OCI-LY7 (cell line): ENCODE results near the gene MAN1A1. TPM values are rescaled to one million over a fixed set of nuclear protein-coding genes. Genes with fewer than 3 reads are reported as not detected.

Experiments
- BruUV-seq: library from RNA; stranded (reverse); fragments of 400-500 nt; replicated peaks from 2 replicates; lab custom pipeline; 2021; lab: Mats Ljungman, UMichigan
- CTCF ChIA-PET: fragments of 300-600 bp; sonication (Branson Sonifier 250); formaldehyde crosslinking; loops from one replicate; lab custom pipeline; 2022; ENCODE audit warnings: antibody characterized with exemption; ENCODE audit not compliant: unreplicated experiment; lab: Charles Lee
- POLR2A ChIA-PET: fragments of 300-600 bp; sonication (Branson Sonifier 250); formaldehyde crosslinking; loops from one replicate; lab custom pipeline; 2022; ENCODE audit warnings: antibody characterized with exemption; lab: Charles Lee
- DNase-seq: peaks from one replicate; pipeline ENCODE4 v3.0.0-alpha.2; 2015; ENCODE audit warnings: low spot score
- H2AFZ ChIP-seq: fragments of 200-600 bp; sonication (generic), shearing (Covaris generic); 2 replicates; pipeline ENCODE4 v1.6.1; 2014; ENCODE audit warnings: mild to moderate bottlenecking, antibody characterized with exemption, low read length, moderate library complexity
- H3K27ac ChIP-seq: fragments of 200-600 bp; sonication (generic); 2 replicates; pipeline ENCODE4 v1.5.1; 2014; ENCODE audit warnings: mixed run types, low read depth, mild to moderate bottlenecking, moderate library complexity, low read length, inconsistent platforms; ENCODE audit not compliant: poor library complexity, severe bottlenecking
- H3K36me3 ChIP-seq: fragments of 200-600 bp; sonication (generic); 2 replicates; pipeline ENCODE4 v1.6.1; 2014; ENCODE audit warnings: mild to moderate bottlenecking, antibody characterized with exemption, low read length, moderate library complexity, mixed read lengths; ENCODE audit not compliant: insufficient read depth
- H3K4me1 ChIP-seq: fragments of 200-600 bp; sonication (generic); 2 replicates; pipeline ENCODE4 v1.5.1; 2014; ENCODE audit warnings: mild to moderate bottlenecking, low read length; ENCODE audit not compliant: insufficient read depth, poor library complexity, severe bottlenecking
- H3K4me2 ChIP-seq: fragments of 200-600 bp; sonication (generic); 2 replicates; pipeline ENCODE4 v1.6.1; 2014; ENCODE audit warnings: mild to moderate bottlenecking, low read length
- H3K4me3 ChIP-seq: fragments of 200-600 bp; sonication (generic); 2 replicates; pipeline ENCODE4 v1.5.1; 2014; ENCODE audit warnings: mild to moderate bottlenecking, low read depth, low read length; ENCODE audit not compliant: poor library complexity, severe bottlenecking
- H3K79me2 ChIP-seq: fragments of 200-600 bp; sonication (generic); 2 replicates; pipeline ENCODE4 v1.6.1; 2016; ENCODE audit warnings: low read depth, mild to moderate bottlenecking, low read length, moderate library complexity, mixed read lengths; ENCODE audit not compliant: insufficient read depth
- H3K9me2 ChIP-seq: fragments of 200-600 bp; sonication (generic); 2 replicates; pipeline ENCODE4 v1.6.1; 2016; ENCODE audit warnings: mild to moderate bottlenecking, low read length, mixed read lengths; ENCODE audit not compliant: insufficient read depth
- H3K9me3 ChIP-seq: fragments of 200-600 bp; sonication (generic); 2 replicates; pipeline ENCODE4 v1.6.1; 2014; ENCODE audit warnings: mild to moderate bottlenecking, mixed run types, low read length, mixed read lengths
- H4K20me1 ChIP-seq: fragments of 200-600 bp; sonication (generic); 2 replicates; pipeline ENCODE4 v1.6.1; 2014; ENCODE audit warnings: mild to moderate bottlenecking, antibody characterized with exemption, low read length, moderate library complexity, mixed read lengths; ENCODE audit not compliant: insufficient read depth
- CTCF ChIP-seq: fragments of 200-600 bp; sonication (generic); conservative IDR thresholded peaks from 2 replicates; pipeline ENCODE4 v1.5.1; 2014; ENCODE audit warnings: mild to moderate bottlenecking, antibody characterized with exemption, low read length, moderate library complexity, mixed read lengths
- EZH2phosphoT487 ChIP-seq: fragments of 200-600 bp; sonication (generic); IDR thresholded peaks from 2 replicates; pipeline ENCODE4 v1.6.1; 2018; ENCODE audit warnings: low read depth, borderline replicate concordance, mild to moderate bottlenecking, mixed run types, antibody characterized with exemption, low read length, moderate library complexity, mixed read lengths
- intact Hi-C: fragments of 100-400 bp; cut with micrococcal nuclease; formaldehyde crosslinking; loops from one replicate; pipeline ENCODE4 v1.10.0; 2022; ENCODE audit not compliant: unreplicated experiment
- total RNA-seq, 2 experiments: library from RNA; depleted of rRNA in 1 of 2; stranded (reverse); fragments of >200 nt in 1 of 2; shearing (Covaris generic) in 1 of 2; gene quantifications; 2 replicates each; pipeline ENCODE4 v1.2.3, GENCODE V29; 2014 to 2022

MAN1A1 gene
- total RNA-seq, 2 experiments from 2014 or later, result 72.4 to 74.3 TPM

GRCh38 chr6:119337762-119338161 lies 11.8 kb downstream of the MAN1A1 start:
- Histone ChIP-seq H3K4me1 (peaks cover 93% of the 10 kb centered on the region), H2AFZ (no peak overlapping the region), H3K9me2 (no peaks in the 10 kb centered on the region), H3K27ac (no peak overlapping the region), H3K36me3 (peaks cover 100% of the 10 kb centered on the region), H3K9me3 (no peaks in the 10 kb centered on the region), H4K20me1 (peaks cover 82% of the 10 kb centered on the region), H3K79me2 (peaks cover 100% of the 10 kb centered on the region), H3K4me3 (no peak overlapping the region), H3K4me2 (peak overlapping the region; percentile 14; the same call in 1 of the 2 replicates)
- CTCF ChIA-PET, result no interaction called here
- DNase-seq, result no peak
- intact Hi-C loops, result loop anchor here (5.0 kb wide), 1 partner anchor 720 kb away; no protein-coding TSS in a partner anchor
- BruUV-seq, result no TSS peak
- TF ChIP-seq EZH2phosphoT487 (no peak), CTCF (no peak)
- POLR2A ChIA-PET, result interaction anchor here (0.7 to 6.2 kb wide), 7 partner anchors 8 to 142 kb away, joined by 3 to 55 read pairs (median 4); no protein-coding TSS in a partner anchor

GRCh38 chr6:119337252-119337651 lies 12.3 kb downstream of the MAN1A1 start:
- peaks cover 89% of the 10 kb centered on the region for H3K4me1 ChIP-seq
- no peak for DNase-seq
- peaks cover 99% of the 10 kb centered on the region for H3K36me3 ChIP-seq
- no peak overlapping the region for H3K4me3 ChIP-seq
- POLR2A ChIA-PET, result interaction anchor here (0.9 to 6.2 kb wide), 4 partner anchors 9 to 143 kb away, joined by 4 to 55 read pairs (median 4); no protein-coding TSS in a partner anchor
- H3K79me2 ChIP-seq, result peaks cover 100% of the 10 kb centered on the region
- BruUV-seq, result no TSS peak
- H2AFZ ChIP-seq, result no peak overlapping the region
- no peak for TF ChIP-seq CTCF
- no peak for TF ChIP-seq EZH2phosphoT487
- H3K9me2 ChIP-seq, result no peaks in the 10 kb centered on the region
- intact Hi-C loops, result loop anchor here (5.0 kb wide), 1 partner anchor 720 kb away; no protein-coding TSS in a partner anchor
- peaks cover 76% of the 10 kb centered on the region for H4K20me1 ChIP-seq
- H3K27ac ChIP-seq, result no peak overlapping the region
- CTCF ChIA-PET, result no interaction called here
- H3K4me2 ChIP-seq, result peak overlapping the region; percentile 14; the same call in 1 of the 2 replicates
- H3K9me3 ChIP-seq, result no peaks in the 10 kb centered on the region
